Gastrocnemius medialis (tissue), 4 donors: ENCODE data around the gene PTAR1. TPM values are rescaled to one million over a fixed set of nuclear protein-coding genes. Genes with fewer than 3 reads are reported as not detected.

ENCODE experiments used
- ATAC-seq, 2 donors: fragments of 150-250 bp; one replicate each; pipeline ENCODE4 v1.9.1; 2016
- DNase-seq, 2 donors: peaks; one replicate each; pipeline ENCODE4 v3.0.0-alpha.2; 2019
- H3K27ac ChIP-seq, 4 donors: fragments of 200-600 bp; sonication (generic); 1 replicate in 1 of 4; 2 replicates in 3 of 4; pipeline ENCODE4 v1.5.1; 2016 to 2018; ENCODE audit warnings: mild to moderate bottlenecking in 2 of 4, moderate library complexity in 1 of 4
- H3K27me3 ChIP-seq, 3 donors: fragments of 200-600 bp; sonication (generic) in 2 of 3; 1 replicate in 1 of 3; 2 replicates in 2 of 3; pipeline versions ENCODE4 v1.5.1 to v1.6.0; 2016 to 2019; ENCODE audit warnings: mild to moderate bottlenecking in 1 of 3, moderate library complexity in 1 of 3
- H3K36me3 ChIP-seq, 2 donors: fragments of 200-600 bp; sonication (generic) in 1 of 2; one replicate each; pipeline ENCODE4 v1.5.1; 2017 to 2018
- H3K4me1 ChIP-seq, 2 donors: fragments of 200-600 bp; sonication (generic) in 1 of 2; one replicate each; pipeline ENCODE4 v1.5.1; 2016 to 2017; ENCODE audit warnings: mild to moderate bottlenecking in 2 of 2
- H3K4me3 ChIP-seq, 4 donors: fragments of 200-600 bp; sonication (generic) in 3 of 4; 1 replicate in 1 of 4; 2 replicates in 3 of 4; pipeline ENCODE4 v1.5.1; 2016 to 2019; ENCODE audit warnings: mild to moderate bottlenecking in 2 of 4
- H3K9me3 ChIP-seq, 3 donors: fragments of 200-600 bp; sonication (generic) in 2 of 3; 1 replicate in 1 of 3; 2 replicates in 2 of 3; pipeline ENCODE4 v1.5.1; 2016 to 2019
- POLR2A ChIP-seq, 2 donors: fragments of 450-650 bp; IDR thresholded peaks; one replicate each; pipeline ENCODE4 v1.6.1; 2017; ENCODE audit warnings: antibody characterized with exemption in 2 of 2, mild to moderate bottlenecking in 2 of 2, moderate library complexity in 2 of 2
- in situ Hi-C, 4 donors: fragments of 200-750 bp; cut with MboI; loops; one replicate each; pipeline versions ENCODE4 v1.15.0 to v1.8.0; 2017; ENCODE audit warnings: low sequenced_read_pairs in 4 of 4
- intact Hi-C: fragments of 100-400 bp; cut with DNase I; formaldehyde crosslinking; loops from one replicate; pipeline ENCODE4 v1.15.1; 2023; ENCODE audit warnings: low total_unique reads
- total RNA-seq, 4 donors: library from RNA; depleted of rRNA; stranded (reverse); fragments of >200 nt; gene quantifications; one replicate each; pipeline versions ENCODE4 v1.1.0 to v1.2.3, GENCODE V29; 2016
- TF ChIP-seq, protein P1 (sequence below), 5 experiments: fragments of 450-650 bp in 3 of 5; fragments of 200-600 bp in 2 of 5; sonication (generic) in 2 of 5; IDR thresholded peaks in 4 of 5; conservative IDR thresholded peaks in 1 of 5; 1 replicate in 4 of 5; 2 replicates in 1 of 5; pipeline ENCODE4 v1.5.1; 2016 to 2019; ENCODE audit warnings: antibody characterized with exemption in 5 of 5, mild to moderate bottlenecking in 3 of 5, moderate library complexity in 3 of 5

Gene PTAR1
- total RNA-seq, 4 donors from 2014 or later = 26.5 to 52.4 (median 40.6) TPM

DNA sequence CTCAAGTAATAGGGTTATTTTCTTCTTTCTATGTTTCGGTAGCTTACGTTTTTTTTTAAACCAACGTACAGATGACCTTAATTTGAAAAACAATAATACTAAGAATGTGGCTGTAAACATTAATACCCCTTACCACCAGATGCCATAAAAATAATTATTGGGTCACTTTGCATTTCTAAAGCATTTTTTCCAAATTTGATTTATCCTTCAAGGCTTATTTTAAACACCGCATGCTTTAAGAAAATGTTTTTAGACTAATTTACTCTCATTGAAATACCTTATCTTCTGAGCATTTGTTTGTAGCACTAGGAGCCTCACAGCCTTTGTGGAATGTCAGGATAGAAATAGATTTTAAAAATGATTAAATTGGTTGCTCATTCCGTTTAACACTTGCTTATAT, 81.9 kb downstream of the PTAR1 start:
- H3K27ac ChIP-seq = no peak overlapping the region
- no peaks in the 10 kb centered on the region for H3K9me3 ChIP-seq
- H3K36me3 ChIP-seq = no peaks in the 10 kb centered on the region
- intact Hi-C loops (no loop called here), in situ Hi-C loops (loop anchor here in 1 of 4 donors (10.0 kb wide), 1 partner anchor 197 kb away; no protein-coding TSS in a partner anchor)
- no peak for TF ChIP-seq POLR2A (IDR thresholded peaks at IDR 0.05)
- TF ChIP-seq, protein P1, sequence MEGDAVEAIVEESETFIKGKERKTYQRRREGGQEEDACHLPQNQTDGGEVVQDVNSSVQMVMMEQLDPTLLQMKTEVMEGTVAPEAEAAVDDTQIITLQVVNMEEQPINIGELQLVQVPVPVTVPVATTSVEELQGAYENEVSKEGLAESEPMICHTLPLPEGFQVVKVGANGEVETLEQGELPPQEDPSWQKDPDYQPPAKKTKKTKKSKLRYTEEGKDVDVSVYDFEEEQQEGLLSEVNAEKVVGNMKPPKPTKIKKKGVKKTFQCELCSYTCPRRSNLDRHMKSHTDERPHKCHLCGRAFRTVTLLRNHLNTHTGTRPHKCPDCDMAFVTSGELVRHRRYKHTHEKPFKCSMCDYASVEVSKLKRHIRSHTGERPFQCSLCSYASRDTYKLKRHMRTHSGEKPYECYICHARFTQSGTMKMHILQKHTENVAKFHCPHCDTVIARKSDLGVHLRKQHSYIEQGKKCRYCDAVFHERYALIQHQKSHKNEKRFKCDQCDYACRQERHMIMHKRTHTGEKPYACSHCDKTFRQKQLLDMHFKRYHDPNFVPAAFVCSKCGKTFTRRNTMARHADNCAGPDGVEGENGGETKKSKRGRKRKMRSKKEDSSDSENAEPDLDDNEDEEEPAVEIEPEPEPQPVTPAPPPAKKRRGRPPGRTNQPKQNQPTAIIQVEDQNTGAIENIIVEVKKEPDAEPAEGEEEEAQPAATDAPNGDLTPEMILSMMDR (IDR thresholded peaks at IDR 0.05 in 4 of 5, conservative IDR thresholded peaks at IDR 0.05 in 1 of 5) = no peak
- peaks cover 6 to 7% of the 10 kb centered on the region in 2 donors for H3K4me1 ChIP-seq
- no peak overlapping the region for H3K4me3 ChIP-seq
- H3K27me3 ChIP-seq = no peaks in the 10 kb centered on the region
- ATAC-seq (no peak), DNase-seq (no peak)

DNA sequence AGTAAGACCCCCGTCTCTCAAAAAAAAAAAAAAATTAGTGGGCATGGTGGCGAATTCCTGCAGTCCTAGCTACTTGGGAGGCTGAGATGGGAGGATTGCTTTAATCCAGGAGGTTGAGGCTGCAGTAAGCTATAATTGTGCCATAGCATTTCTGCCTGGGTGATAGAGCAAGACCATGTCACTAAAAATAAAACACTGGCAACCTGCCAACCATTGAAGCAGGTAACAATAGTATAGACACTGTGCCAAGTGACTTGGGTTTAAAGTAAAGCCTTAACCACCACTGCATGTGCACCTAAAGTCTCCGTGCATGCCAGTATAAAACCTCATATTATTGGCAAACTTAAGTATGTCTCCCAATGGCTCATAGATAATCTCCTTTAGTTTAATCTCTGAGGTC, 84.2 kb downstream of the PTAR1 start:
- Histone ChIP-seq H3K36me3 (no peaks in the 10 kb centered on the region), H3K27me3 (no peaks in the 10 kb centered on the region), H3K4me1 (peaks cover 6 to 20% of the 10 kb centered on the region in 2 donors), H3K4me3 (no peak overlapping the region), H3K27ac (no peak overlapping the region), H3K9me3 (no peaks in the 10 kb centered on the region)
- TF ChIP-seq POLR2A (IDR thresholded peaks at IDR 0.05) = no peak
- TF ChIP-seq, protein P1 (IDR thresholded peaks at IDR 0.05 in 4 of 5, conservative IDR thresholded peaks at IDR 0.05 in 1 of 5) = no peak
- DNase-seq (no peak), ATAC-seq (no peak)
- intact Hi-C loops (no loop called here), in situ Hi-C loops (loop anchor here in 1 of 4 donors (10.0 kb wide), 1 partner anchor 199 kb away; no protein-coding TSS in a partner anchor)

DNA sequence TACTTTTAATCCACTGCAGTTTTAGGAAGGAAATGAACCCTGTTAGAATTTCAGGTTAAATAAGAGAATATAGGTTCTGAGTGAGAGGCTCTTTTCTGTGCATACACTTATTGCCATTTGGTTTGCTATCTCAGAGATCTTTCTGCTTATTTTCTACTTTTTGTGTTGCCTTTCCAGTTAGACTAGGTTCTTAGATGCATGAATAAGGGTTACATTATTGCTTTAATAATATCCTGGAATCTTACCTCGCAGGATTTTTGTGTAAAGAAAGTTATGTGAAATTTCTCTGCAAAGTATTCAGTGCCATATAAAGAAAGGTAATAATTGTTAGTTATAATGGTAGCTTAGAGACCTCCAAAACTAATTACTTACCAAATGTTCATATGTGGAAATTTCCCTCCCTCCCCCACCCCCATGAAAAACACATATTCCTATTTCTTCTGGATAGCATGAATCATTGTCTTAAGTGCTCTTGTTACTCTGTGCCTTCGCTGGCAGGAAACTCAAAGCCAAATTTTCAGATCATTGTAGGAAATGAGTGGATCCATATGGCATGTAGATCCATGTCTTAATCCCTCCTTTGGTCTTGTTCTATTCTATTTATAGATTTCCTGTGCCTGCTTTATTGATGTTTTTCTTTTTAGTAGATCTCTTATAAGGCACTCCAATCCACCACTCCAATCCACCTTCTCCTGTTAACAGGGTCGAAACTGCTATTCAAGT, 84.9 kb downstream of the PTAR1 start:
- DNase-seq = no peak
- no peak overlapping the region for H3K4me3 ChIP-seq
- H3K36me3 ChIP-seq = no peaks in the 10 kb centered on the region
- no peaks in the 10 kb centered on the region for H3K27me3 ChIP-seq
- H3K27ac ChIP-seq = no peak overlapping the region
- H3K9me3 ChIP-seq = no peaks in the 10 kb centered on the region
- intact Hi-C loops = no loop called here
- in situ Hi-C loops = loop anchor here in 2 of 4 donors (10.0 to 25.0 kb wide), 2 partner anchors 200 to 212 kb away; no protein-coding TSS in a partner anchor
- H3K4me1 ChIP-seq = peaks cover 6 to 20% of the 10 kb centered on the region in 2 donors
- no peak for TF ChIP-seq POLR2A (IDR thresholded peaks at IDR 0.05)
- TF ChIP-seq, protein P1 (IDR thresholded peaks at IDR 0.05 in 4 of 5, conservative IDR thresholded peaks at IDR 0.05 in 1 of 5) = no peak
- no peak for ATAC-seq

DNA sequence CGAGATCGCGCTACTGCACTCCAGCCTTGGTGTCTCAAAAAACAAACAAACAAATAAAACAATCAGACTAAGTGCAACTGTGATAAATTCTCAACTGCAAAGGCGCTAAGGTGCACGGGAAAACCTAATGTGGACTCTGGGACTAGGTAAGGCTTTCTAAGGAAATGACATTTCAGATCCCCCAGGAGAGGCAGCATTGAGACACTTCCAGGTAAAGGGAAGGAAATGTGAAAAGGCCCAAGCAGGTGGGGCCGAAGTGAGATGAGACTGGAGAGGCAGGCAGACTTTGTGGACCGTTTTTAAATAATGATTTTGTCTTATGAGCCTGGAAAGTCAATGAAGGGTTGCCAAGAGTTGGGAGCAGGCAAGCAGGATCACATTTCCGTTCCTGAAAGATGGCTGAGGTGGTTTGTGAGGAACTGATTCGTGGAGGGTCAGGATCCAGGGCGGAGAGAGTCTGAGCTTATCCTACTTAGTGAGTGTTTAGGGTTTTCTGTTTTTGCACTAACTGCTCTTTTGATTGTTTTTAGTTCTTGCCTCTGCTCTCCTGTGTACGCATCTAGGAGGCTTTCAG, 85.6 kb downstream of the PTAR1 start:
- Histone ChIP-seq H3K4me3 (no peak overlapping the region), H3K36me3 (no peaks in the 10 kb centered on the region), H3K4me1 (peaks cover 6 to 20% of the 10 kb centered on the region in 2 donors), H3K27me3 (no peaks in the 10 kb centered on the region), H3K9me3 (no peaks in the 10 kb centered on the region), H3K27ac (no peak overlapping the region)
- intact Hi-C loops (no loop called here), in situ Hi-C loops (loop anchor here in 2 of 4 donors (10.0 to 25.0 kb wide), 2 partner anchors 201 to 213 kb away; no protein-coding TSS in a partner anchor)
- DNase-seq = no peak
- ATAC-seq = no peak
- TF ChIP-seq, protein P1 (IDR thresholded peaks at IDR 0.05 in 4 of 5, conservative IDR thresholded peaks at IDR 0.05 in 1 of 5) = no peak
- TF ChIP-seq POLR2A (IDR thresholded peaks at IDR 0.05) = no peak
